Breast epithelium (tissue), 3 donors: ENCODE results near the gene TRIB2.

Experiments
- CTCF ChIP-seq, 3 donors: fragments of 450-650 bp; IDR thresholded peaks; one replicate each; pipeline ENCODE4 v1.5.1; 2016 to 2017; ENCODE audit warnings: antibody characterized with exemption in 3 of 3, mild to moderate bottlenecking in 3 of 3, moderate library complexity in 3 of 3
- POLR2AphosphoS5 ChIP-seq, 3 donors: sonication (generic); formaldehyde crosslinking; IDR thresholded peaks; one replicate each; pipeline ENCODE4 v1.6.1; 2017; ENCODE audit warnings: antibody characterized with exemption in 3 of 3

- TF ChIP-seq CTCF (IDR thresholded peaks at IDR 0.05) (no peak), POLR2AphosphoS5 (IDR thresholded peaks at IDR 0.05) (no peak)
Measured at GRCh38 chr2:12701786-12702167, 15.0 kb upstream of the TRIB2 start.
